CD4-positive, alpha-beta T cell treated with Interleukin-12 subunit alpha and Interleukin-12 subunit beta, for 1 hour (primary cell): ENCODE data around the gene ROR2.

ENCODE experiments used
- DNase-seq: peaks from one replicate; pipeline ENCODE4 v3.0.0-alpha.2; 2020

The ROR2 gene

GRCh38 chr9:91837981-91838731 is 111.9 kb downstream of the ROR2 start:
- no peak for DNase-seq

GRCh38 chr9:91836515-91836914 is 113.5 kb downstream of the ROR2 start:
- no peak for DNase-seq

- no peak for DNase-seq
These were observed 114.4 kb downstream of the ROR2 start for GRCh38 chr9:91835632-91836031.

- no peak for DNase-seq
These were observed 114.8 kb downstream of the ROR2 start for GRCh38 chr9:91835216-91835615.

- DNase-seq: no peak
These were observed 115.3 kb downstream of the ROR2 start for GRCh38 chr9:91834740-91835139.

GRCh38 chr9:91833878-91834255 is 116.2 kb downstream of the ROR2 start:
- DNase-seq: no peak

- no peak for DNase-seq
These were observed 116.7 kb downstream of the ROR2 start for GRCh38 chr9:91833096-91833877.

- no peak for DNase-seq
These were observed 117.7 kb downstream of the ROR2 start for GRCh38 chr9:91832322-91832721.

GRCh38 chr9:91825866-91826265 is 124.2 kb downstream of the ROR2 start:
- DNase-seq: no peak

GRCh38 chr9:91825422-91825821 is 124.6 kb downstream of the ROR2 start:
- DNase-seq: no peak

GRCh38 chr9:91824601-91825305 is 125.3 kb downstream of the ROR2 start:
- no peak for DNase-seq

GRCh38 chr9:91824151-91824550 is 125.9 kb downstream of the ROR2 start:
- no peak for DNase-seq

- no peak for DNase-seq
These were observed 128.8 kb downstream of the ROR2 start for GRCh38 chr9:91820949-91821880.

- DNase-seq: no peak
These were observed 129.8 kb downstream of the ROR2 start for GRCh38 chr9:91820126-91820750.

GRCh38 chr9:91818647-91819403 is 131.2 kb downstream of the ROR2 start:
- DNase-seq: no peak

- no peak for DNase-seq
These were observed 131.8 kb downstream of the ROR2 start for GRCh38 chr9:91818225-91818585.

GRCh38 chr9:91817493-91818224 is 132.4 kb downstream of the ROR2 start:
- DNase-seq: no peak

- DNase-seq: no peak
These were observed 132.9 kb downstream of the ROR2 start for GRCh38 chr9:91817106-91817492.

- no peak for DNase-seq
These were observed 133.7 kb downstream of the ROR2 start for GRCh38 chr9:91816356-91816755.

- no peak for DNase-seq
These were observed 134.1 kb downstream of the ROR2 start for GRCh38 chr9:91815896-91816295.

GRCh38 chr9:91814753-91815152 is 135.3 kb downstream of the ROR2 start:
- DNase-seq: no peak
